Pancreas (tissue), 10 donors: ENCODE measurements around the gene SH2B3. TPM values are rescaled to one million over a fixed set of nuclear protein-coding genes. Genes with fewer than 3 reads are reported as not detected.

Experiments
- ATAC-seq, 4 donors: fragments of 200-7000 bp; cut with Tn5 transposase; one replicate each; pipeline versions ENCODE4 v1.8.0 to v1.9.1; 2020; ENCODE audit warnings: mild to moderate bottlenecking in 4 of 4, moderate library complexity in 4 of 4
- DNase-seq, 6 donors: peaks; one replicate each; pipeline ENCODE4 v3.0.0-alpha.2; 2020
- FAIRE-seq: peaks from 2 replicates; lab custom pipeline; 2012; peaks lifted over from hg19 to GRCh38; lab: Jason Lieb, UNC
- H3K27ac ChIP-seq, 4 donors: fragments of 200-600 bp; sonication (generic); 1 replicate in 3 of 4; 2 replicates in 1 of 4; pipeline versions ENCODE4 v1.5.0 to v1.8.0; 2020
- H3K27me3 ChIP-seq, 4 donors: fragments of 200-600 bp; one replicate each; pipeline ENCODE4 v1.8.0; 2021
- H3K36me3 ChIP-seq, 3 donors: fragments of 200-600 bp; sonication (generic) in 1 of 3; one replicate each; pipeline versions ENCODE4 v1.5.0 to v1.8.0; 2020 to 2021
- H3K4me1 ChIP-seq, 3 donors: fragments of 200-600 bp; one replicate each; pipeline ENCODE4 v1.8.0; 2021
- H3K4me3 ChIP-seq, 4 donors: fragments of 200-600 bp; sonication (generic) in 2 of 4; one replicate each; pipeline versions ENCODE4 v1.5.0 to v1.8.0; 2020 to 2021
- H3K9me3 ChIP-seq, 4 donors: fragments of 200-600 bp; one replicate each; pipeline ENCODE4 v1.8.0; 2021
- WGBS, 2 donors: extraction: QIAGEN DNeasy Blood & Tissue Kit; methylation state at CpG; one replicate each; pipeline ENCODE4 v1.1.7; 2013; 5-methylcytosine and 5-hydroxymethylcytosine counted together
- intact Hi-C, 3 donors: fragments of 100-400 bp; cut with DNase I; formaldehyde crosslinking; loops; one replicate each; pipeline versions ENCODE4 v1.11.1 to v1.14.2; 2022
- polyA plus RNA-seq, 2 donors: library from polyadenylated mRNA; stranded (reverse); fragments of 200-250 nt; gene quantifications; one replicate each; pipeline ENCODE4 v1.2.3, GENCODE V29; 2013
- total RNA-seq, 6 donors: library from RNA; stranded (reverse); fragmentation: NEBNext Ultra II Directional in 4 of 6; extraction: Animal tissue kit (Norgen Biotek cat#: 25700) in 4 of 6; gene quantifications; one replicate each; pipeline versions ENCODE4 v1.2.1 to v1.2.4, GENCODE V29; 2021 to 2023
- TF ChIP-seq, protein P1 (sequence below), 4 donors: fragments of 200-600 bp; sonication (generic) in 3 of 4; IDR thresholded peaks; one replicate each; pipeline versions ENCODE4 v1.5.0 to v1.8.0; 2021; ENCODE audit warnings: antibody characterized with exemption in 4 of 4
- donor health status: healthy with polysubstance abuse.
- donor health status: DM: no; HTN: no; CAD: no; lungs with moderate emphysema.
- donor health status: DM: no; HTN: no; CAD: no.
- donor health status: control.
- donor health status: control.
- donor health status: Bipolar disorder and iron deficiency.
- donor health status: DM: yes; HTN: yes; CAD: no.
- donor health status: DM: no; HTN: no; CAD: no.
- donor health status: DM: no; HTN: no; CAD: no.
- donor health status: DM: yes; HTN: yes; CAD: no.

Gene SH2B3
- total and polyA plus RNA-seq, 8 donors = 2.8 to 15.0 (median 6.5) TPM

DNA sequence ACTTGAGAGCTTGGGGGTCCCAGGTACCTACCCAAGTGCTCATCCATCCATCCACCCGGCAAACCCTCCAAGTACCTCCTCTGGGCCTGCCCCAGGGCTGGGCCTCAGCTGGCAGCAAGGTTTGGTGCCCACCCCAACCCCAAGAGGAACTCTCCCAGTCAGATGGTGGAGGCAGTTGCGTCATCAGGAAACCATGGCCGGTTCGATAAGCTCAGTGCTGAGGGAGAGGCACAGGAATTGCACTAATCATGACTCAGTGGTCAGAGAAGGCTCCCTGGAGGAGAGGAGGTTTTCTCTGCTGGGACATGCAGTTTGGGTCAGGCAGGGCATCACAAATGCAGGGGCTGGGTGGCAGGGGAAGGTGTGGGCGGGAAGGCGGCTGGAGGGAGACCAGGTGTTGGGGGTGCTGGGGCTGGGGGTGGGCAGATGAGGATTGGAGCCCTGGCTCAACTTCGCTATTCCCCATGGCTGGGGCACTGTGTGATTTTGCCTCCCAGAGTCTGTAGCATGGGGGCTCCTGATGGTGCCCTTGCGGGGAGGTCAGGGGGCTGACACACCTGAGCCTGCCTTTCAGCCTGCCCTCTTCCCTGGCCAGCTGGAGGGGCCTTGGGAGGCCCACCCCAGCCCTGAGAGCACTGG is 32.2 kb downstream of the SH2B3 start:
- intact Hi-C loops = no loop called here
- WGBS, 2 donors = 71 to 73% methylated on average over 8 of the region's 8 CpGs
- Histone ChIP-seq H3K4me3 (no peak overlapping the region), H3K4me1 (peaks cover 10 to 24% (median 14%) of the 10 kb centered on the region in 3 donors), H3K36me3 (no peaks in the 10 kb centered on the region), H3K9me3 (no peaks in the 10 kb centered on the region), H3K27me3 (no peaks in the 10 kb centered on the region), H3K27ac (no peak overlapping the region)
- TF ChIP-seq, protein P1, sequence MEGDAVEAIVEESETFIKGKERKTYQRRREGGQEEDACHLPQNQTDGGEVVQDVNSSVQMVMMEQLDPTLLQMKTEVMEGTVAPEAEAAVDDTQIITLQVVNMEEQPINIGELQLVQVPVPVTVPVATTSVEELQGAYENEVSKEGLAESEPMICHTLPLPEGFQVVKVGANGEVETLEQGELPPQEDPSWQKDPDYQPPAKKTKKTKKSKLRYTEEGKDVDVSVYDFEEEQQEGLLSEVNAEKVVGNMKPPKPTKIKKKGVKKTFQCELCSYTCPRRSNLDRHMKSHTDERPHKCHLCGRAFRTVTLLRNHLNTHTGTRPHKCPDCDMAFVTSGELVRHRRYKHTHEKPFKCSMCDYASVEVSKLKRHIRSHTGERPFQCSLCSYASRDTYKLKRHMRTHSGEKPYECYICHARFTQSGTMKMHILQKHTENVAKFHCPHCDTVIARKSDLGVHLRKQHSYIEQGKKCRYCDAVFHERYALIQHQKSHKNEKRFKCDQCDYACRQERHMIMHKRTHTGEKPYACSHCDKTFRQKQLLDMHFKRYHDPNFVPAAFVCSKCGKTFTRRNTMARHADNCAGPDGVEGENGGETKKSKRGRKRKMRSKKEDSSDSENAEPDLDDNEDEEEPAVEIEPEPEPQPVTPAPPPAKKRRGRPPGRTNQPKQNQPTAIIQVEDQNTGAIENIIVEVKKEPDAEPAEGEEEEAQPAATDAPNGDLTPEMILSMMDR (IDR thresholded peaks at IDR 0.05) = no peak
- DNase-seq = no peak
- ATAC-seq = peak in 2 of 4 donors; percentile 7 to 30
- FAIRE-seq = no peak

DNA sequence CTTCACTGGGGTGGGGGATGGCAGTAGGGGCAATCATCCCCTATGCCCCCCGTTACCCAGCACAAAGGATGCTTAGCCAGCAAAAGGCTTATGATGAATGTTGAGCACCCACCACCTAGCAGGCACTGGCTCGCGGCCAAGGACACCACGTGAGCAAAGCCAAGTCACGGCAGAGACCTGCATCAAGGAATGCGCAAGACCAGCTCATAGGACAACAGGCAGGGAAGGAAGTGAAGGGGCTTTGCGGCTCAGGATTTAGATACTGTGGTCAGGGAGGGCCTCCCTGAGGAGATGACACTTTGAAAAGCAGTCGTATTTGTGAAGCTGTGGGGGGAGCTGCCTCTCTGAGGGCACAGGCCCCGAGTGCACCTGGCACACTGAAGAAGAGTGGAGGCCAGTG is 32.8 kb downstream of the SH2B3 start:
- DNase-seq (peak in 1 of 6 donors; percentile 70), FAIRE-seq (no peak), ATAC-seq (no peak)
- no peak overlapping the region for H3K4me3 ChIP-seq
- H3K4me1 ChIP-seq = peaks cover 12 to 29% (median 13%) of the 10 kb centered on the region in 3 donors
- TF ChIP-seq, protein P1 (IDR thresholded peaks at IDR 0.05) = no peak
- no peaks in the 10 kb centered on the region for H3K27me3 ChIP-seq
- intact Hi-C loops = no loop called here
- H3K9me3 ChIP-seq = no peaks in the 10 kb centered on the region
- WGBS, 2 donors = 40 to 43% methylated on average over 9 of the region's 9 CpGs
- H3K36me3 ChIP-seq = no peaks in the 10 kb centered on the region
- H3K27ac ChIP-seq = no peak overlapping the region

DNA sequence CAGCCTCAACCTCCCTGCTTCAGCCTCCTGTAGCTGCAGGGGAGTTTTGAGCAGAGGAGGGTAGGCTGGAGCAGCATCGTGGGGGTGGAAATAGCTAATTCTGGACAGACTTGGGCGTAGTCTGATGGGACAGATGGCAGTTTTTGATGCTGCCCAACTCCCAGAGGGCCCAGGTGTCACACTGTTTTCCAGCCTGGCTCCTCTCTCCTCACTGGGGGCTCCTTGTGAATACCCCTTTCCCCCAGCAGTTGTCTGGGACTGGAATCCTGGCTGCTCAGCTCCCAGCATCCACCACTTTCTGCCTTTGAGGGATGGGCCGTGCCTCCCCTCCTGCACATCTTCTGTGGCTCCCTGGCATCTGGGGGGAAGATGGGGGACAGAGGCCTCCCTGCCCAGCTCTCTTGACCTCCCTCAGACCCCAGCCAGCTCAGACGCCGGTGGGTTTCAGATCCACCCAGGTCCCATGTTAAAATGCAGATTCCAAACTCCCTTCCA is 34.0 kb downstream of the SH2B3 start:
- ATAC-seq = no peak
- no peaks in the 10 kb centered on the region for H3K9me3 ChIP-seq
- no peaks in the 10 kb centered on the region for H3K27me3 ChIP-seq
- peaks cover 16 to 30% (median 20%) of the 10 kb centered on the region in 3 donors for H3K4me1 ChIP-seq
- TF ChIP-seq, protein P1 (IDR thresholded peaks at IDR 0.05) = no peak
- intact Hi-C loops = no loop called here
- no peak overlapping the region for H3K4me3 ChIP-seq
- H3K36me3 ChIP-seq = no peaks in the 10 kb centered on the region
- 83% methylated on average over 5 of the region's 5 CpGs for WGBS, 2 donors
- DNase-seq = no peak
- no peak overlapping the region for H3K27ac ChIP-seq
- no peak for FAIRE-seq

DNA sequence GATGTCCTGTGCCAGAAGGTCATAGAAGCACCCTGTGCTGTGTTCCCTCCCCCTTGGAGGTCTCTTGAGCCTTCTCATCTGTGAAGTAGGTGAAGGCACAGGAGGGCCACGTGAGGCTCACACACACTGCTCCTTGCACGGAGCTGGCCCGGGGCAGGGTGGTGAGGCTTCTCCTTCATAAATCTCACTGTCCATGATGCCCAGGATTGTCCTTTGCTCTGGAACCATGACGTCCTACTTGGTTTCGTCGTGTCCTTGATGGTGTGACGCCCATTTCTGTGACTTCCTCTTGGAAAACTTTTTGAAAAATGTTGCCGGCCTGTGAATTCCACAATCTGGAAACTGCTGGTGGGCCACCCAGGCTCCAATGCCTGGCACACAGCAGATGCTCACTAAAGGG is 34.4 kb downstream of the SH2B3 start:
- DNase-seq (no peak), ATAC-seq (no peak), FAIRE-seq (no peak)
- Histone ChIP-seq H3K9me3 (no peaks in the 10 kb centered on the region), H3K36me3 (no peaks in the 10 kb centered on the region), H3K4me1 (peaks cover 17 to 30% (median 24%) of the 10 kb centered on the region in 3 donors), H3K27ac (no peak overlapping the region), H3K4me3 (no peak overlapping the region), H3K27me3 (no peaks in the 10 kb centered on the region)
- TF ChIP-seq, protein P1 (IDR thresholded peaks at IDR 0.05) = no peak
- 78% methylated on average over 8 of the region's 8 CpGs for WGBS, 2 donors
- intact Hi-C loops = no loop called here

DNA sequence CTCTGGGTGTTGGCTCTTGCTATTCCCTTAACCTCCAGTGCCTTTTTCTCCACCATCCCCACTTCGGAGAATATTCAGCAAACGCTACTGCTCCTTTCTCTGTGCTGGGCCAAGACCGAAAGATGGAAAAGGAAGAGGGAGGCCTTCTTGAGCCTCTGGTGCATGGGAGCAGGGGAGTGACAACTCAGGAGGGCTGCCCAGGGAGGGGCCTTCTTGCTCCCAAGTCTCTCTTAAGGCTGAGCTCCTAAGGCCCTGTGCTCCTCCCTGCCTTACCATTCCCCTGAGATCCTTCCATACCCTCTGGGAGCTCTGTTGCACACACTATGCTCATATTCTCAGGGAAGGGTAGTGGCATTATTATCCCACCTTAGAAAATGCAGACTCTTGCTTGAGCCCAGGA is 34.9 kb downstream of the SH2B3 start:
- Histone ChIP-seq H3K27ac (no peak overlapping the region), H3K4me1 (peaks cover 20 to 31% (median 29%) of the 10 kb centered on the region in 3 donors), H3K9me3 (no peaks in the 10 kb centered on the region), H3K27me3 (no peaks in the 10 kb centered on the region), H3K4me3 (no peak overlapping the region), H3K36me3 (no peaks in the 10 kb centered on the region)
- ATAC-seq = no peak
- FAIRE-seq = no peak
- intact Hi-C loops = no loop called here
- DNase-seq = no peak
- TF ChIP-seq, protein P1 (IDR thresholded peaks at IDR 0.05) = no peak
- WGBS, 2 donors = 90 to 93% methylated on average over 3 of the region's 3 CpGs
